HUES48 (cell line): ENCODE data around the gene C21orf58.
"Not testable (repeated sequence)": the region's sequence is repeated elsewhere in the genome, so short reads cannot be mapped to it uniquely, and the experiment has no call there.

Source experiments
- H3K27ac ChIP-seq: one replicate; pipeline ENCODE4 v1.7.0; 2013; ENCODE audit warnings: low read depth, low read length, inconsistent platforms
- H3K27me3 ChIP-seq: 2 replicates; pipeline ENCODE4 v1.6.1; 2013; ENCODE audit warnings: mild to moderate bottlenecking, low read length; ENCODE audit not compliant: control insufficient read depth, insufficient read depth
- H3K36me3 ChIP-seq: 2 replicates; pipeline ENCODE4 v1.6.1; 2013; ENCODE audit warnings: low read length; ENCODE audit not compliant: control insufficient read depth, insufficient read depth
- H3K4me1 ChIP-seq: 2 replicates; pipeline ENCODE4 v1.6.1; 2013; ENCODE audit warnings: mild to moderate bottlenecking, low read length; ENCODE audit not compliant: control insufficient read depth, insufficient read depth
- H3K4me3 ChIP-seq: 2 replicates; pipeline ENCODE4 v1.5.1; 2013; ENCODE audit warnings: mild to moderate bottlenecking, low read depth, low read length
- H3K9ac ChIP-seq: 2 replicates; pipeline ENCODE4 v1.6.1; 2013; ENCODE audit warnings: mild to moderate bottlenecking, low read depth, low read length, moderate library complexity
- H3K9me3 ChIP-seq: 2 replicates; pipeline ENCODE4 v1.6.1; 2013; ENCODE audit warnings: low read length; ENCODE audit not compliant: control insufficient read depth, insufficient read depth

C21orf58 gene

DNA sequence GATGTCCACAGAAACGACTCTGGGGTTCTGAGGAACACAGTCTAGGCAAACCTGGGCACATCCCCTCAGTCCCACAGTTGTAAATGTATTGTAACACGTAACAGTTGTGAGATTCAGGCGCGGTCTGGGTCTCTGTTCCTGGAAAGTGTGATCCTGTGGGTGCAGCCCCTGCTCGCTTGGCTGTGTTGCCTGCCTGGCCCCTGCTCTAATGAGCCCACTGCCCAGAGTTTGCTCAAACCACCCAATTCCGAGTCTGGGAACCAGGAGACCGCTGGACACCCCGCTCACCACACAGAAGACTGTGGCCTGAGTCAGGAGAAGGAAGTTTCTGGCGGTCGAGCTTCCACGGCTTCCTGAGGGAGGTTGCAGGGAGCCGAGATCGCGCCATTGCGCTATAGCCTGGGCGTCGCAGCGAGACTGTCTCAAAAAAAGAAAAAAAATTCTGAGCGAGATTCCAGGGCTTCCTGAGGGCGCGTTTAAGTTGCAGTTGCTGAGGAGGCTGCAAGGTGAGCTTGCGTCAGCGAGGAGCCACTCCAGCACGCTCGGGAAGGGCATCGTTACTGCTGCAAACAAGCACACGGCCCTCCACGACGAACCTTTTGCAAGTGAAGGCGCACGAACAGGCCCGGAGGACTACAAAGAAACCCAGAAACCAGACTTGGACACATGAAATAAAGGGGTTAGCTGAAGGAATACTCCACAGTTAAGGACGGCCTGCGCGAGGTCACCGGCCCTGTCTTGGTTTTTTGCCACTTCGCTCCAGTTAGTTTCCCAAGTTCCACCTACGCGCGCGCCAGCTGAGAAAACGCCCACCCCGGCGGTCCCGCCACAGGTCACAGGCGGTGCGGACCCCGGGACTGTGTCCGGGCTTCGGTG is 1.1 kb downstream of the C21orf58 start:
- Histone ChIP-seq H3K9ac (peak overlapping the region; percentile 90), H3K36me3 (peaks cover 6% of the 10 kb centered on the region; the same call in 1 of the 2 replicates), H3K27me3 (no peaks in the 10 kb centered on the region), H3K4me3 (peak overlapping the region; percentile 98), H3K9me3 (no peaks in the 10 kb centered on the region), H3K27ac (peak overlapping the region; percentile 92), H3K4me1 (peaks cover 28% of the 10 kb centered on the region)

DNA sequence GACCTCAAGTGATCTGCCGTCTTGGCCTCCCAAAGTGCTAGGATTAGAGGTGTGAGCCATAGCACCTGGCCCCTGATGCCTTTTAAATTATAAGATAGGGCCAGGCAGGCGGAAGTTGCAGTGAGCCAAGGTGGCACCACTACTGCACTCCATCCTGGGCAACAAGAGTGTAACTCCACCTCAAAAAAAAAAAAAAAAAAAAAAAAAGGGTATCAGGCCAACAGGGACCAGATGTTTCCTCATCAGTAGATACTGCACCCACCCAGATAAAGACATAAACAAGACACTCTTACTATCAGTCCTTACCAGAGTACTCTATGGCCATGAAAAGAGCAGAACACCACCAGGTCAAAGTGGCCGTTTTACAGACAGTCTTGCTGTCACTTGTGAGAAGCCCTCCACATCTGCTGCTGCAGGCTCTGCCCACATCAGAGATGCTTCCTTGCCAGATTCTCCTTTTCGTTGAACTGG is 3.3 kb downstream of the C21orf58 start:
- Histone ChIP-seq H3K36me3 (no peaks in the 10 kb centered on the region), H3K9ac (no peak overlapping the region), H3K27ac (no peak overlapping the region), H3K27me3 (no peaks in the 10 kb centered on the region), H3K9me3 (no peaks in the 10 kb centered on the region), H3K4me3 (no peak overlapping the region), H3K4me1 (peaks cover 20% of the 10 kb centered on the region)

DNA sequence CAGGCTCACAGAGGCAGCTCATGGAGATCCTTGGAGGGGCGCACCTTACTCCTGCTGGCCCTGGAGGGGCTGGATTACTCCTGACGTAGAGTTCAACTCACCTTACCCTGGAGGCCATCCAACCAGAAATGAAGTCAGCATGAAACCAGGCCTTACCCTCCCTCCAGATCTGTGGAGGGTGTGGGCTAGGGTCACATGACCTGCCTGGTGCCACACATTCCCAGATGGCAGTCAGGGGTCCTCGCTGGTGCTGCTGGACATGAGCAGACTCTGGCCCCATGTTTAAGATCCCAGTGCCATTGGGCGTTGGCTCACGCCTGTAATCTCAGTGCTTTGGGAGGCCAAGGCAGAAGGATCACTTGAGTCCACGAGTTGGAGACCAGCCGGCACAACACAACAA is 4.5 kb downstream of the C21orf58 start:
- Histone ChIP-seq H3K27me3 (no peaks in the 10 kb centered on the region), H3K27ac (no peak overlapping the region), H3K36me3 (peaks cover 6% of the 10 kb centered on the region; the same call in 1 of the 2 replicates), H3K9ac (no peak overlapping the region), H3K4me3 (no peak overlapping the region), H3K4me1 (peaks cover 19% of the 10 kb centered on the region), H3K9me3 (no peaks in the 10 kb centered on the region)

DNA sequence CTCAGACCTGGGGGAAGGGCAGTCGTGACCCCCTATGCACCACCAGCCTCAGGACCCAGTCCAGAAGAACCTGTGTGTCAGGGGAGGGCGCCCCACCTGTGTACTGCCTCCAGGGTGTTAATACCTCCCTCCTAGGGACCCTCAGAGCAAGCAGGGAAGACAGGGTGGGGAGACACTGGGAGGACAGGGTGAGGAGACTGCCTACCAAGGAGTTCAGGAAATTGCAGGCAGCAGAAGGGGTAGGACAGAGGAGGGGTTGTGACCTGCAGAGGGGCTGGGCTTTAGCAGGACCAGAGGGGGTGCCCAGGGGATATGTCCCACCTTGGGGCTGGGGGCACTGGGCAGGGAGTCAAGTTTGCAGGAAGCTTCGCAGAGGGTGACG is 5.2 kb downstream of the C21orf58 start:
- Histone ChIP-seq H3K27me3 (no peaks in the 10 kb centered on the region), H3K4me1 (peaks cover 19% of the 10 kb centered on the region), H3K9me3 (no peaks in the 10 kb centered on the region), H3K9ac (no peak overlapping the region), H3K36me3 (peaks cover 6% of the 10 kb centered on the region; the same call in 1 of the 2 replicates), H3K4me3 (no peak overlapping the region), H3K27ac (no peak overlapping the region)

DNA sequence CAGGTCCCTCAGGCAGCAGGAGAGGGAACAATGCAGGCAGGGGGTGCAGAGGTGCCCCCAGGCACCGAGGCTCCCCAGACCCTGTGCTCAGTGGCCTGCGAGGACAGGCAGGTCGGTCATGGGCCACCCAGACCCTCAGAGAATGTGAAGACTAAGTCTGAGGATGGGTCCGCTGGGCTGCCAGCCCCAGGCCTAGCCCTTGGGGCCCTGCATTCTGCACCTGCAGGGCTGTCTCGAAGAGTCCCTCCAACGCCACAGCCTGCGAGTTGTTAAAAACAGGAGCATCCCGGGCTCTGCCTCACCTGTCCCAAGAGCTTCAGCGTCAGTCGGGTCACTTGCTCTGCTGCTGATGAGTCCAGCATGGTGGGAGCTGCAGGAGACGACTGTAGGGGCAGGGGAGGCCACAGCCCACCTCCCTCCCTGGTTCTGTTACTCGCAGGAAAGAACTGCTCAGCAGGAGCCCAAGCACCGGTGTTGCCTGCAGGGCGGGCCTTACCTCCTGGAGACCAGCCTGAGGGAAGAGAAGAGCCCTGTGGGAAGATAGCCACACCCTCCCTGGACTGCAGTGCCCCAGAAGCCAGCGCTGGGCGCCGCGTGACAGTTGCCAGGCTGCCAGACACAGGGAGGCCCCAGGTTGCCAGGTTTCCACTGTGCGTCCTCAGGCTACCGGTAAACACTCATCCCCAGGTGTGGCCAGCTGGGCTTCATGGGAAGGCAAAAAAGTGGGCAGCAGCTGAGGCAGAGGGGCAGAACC is 5.8 kb downstream of the C21orf58 start:
- Histone ChIP-seq H3K4me3 (peak overlapping the region; percentile 16; the same call in 1 of the 2 replicates), H3K36me3 (peaks cover 10% of the 10 kb centered on the region; the same call in 1 of the 2 replicates), H3K27ac (no peak overlapping the region), H3K9me3 (no peaks in the 10 kb centered on the region), H3K9ac (no peak overlapping the region), H3K4me1 (peaks cover 19% of the 10 kb centered on the region), H3K27me3 (no peaks in the 10 kb centered on the region)

DNA sequence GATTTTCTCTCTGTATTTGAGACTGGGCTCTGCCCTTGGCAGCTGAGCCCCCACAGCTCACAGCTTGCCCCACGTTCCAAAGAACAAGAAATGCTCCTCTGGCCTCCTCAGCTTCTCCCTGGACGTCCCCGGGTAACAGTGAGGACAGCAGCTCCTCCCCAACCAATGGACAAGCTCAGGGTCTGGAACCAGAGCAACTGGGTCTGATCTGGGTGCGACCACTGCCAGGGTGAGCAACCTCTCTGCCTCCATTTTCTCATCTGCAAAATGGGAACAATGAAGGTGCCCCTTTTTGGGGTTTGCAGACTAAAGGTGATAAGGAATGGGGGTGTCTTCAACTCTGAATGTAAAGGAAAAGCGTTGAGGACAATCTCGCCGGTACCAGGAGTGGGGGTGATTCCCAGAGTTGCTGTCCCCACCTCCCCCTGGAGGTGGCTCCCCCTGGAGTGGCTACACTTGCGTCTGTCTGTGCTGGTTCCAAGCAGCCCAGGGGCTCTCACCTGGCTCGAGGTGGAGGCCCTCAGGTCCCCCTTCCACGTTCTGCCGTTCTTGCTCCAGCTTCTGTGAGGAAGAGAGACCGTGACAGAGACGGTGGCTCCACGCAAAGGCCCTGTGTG is 6.9 kb downstream of the C21orf58 start:
- Histone ChIP-seq H3K9ac (no peak overlapping the region), H3K27me3 (no peaks in the 10 kb centered on the region), H3K9me3 (no peaks in the 10 kb centered on the region), H3K36me3 (peaks cover 12% of the 10 kb centered on the region; the same call in 1 of the 2 replicates), H3K27ac (no peak overlapping the region), H3K4me3 (no peak overlapping the region), H3K4me1 (peaks cover 14% of the 10 kb centered on the region)

DNA sequence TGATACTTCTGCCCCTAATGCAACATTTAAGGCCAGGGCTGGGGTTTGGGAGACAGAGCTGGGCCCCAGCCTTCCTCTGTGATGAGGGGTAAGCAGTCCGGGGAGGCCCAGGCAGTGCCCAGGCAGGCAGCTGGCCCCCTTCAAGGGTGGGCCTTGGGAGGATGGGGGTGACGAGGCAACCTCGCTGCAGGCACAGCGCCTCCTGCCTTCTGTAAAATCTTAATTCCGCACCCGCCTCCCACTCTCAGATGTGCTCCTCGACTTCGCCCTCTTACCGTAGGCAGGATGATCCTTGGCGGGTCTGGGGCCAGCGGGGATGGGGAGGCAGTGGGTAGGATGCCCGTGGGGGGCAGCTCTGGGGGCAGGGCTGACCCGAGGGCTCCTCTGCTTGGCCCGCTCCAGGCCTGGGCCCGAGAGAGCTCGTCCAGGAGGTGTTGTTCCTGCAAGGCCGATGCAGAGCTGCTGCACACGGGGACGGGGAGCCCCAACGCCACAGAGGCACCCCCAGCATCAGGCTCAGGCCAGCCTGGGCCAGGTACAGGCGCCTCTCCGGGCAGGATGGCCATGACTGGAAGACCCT is 9.1 kb downstream of the C21orf58 start:
- no peak overlapping the region for H3K27ac ChIP-seq
- no peaks in the 10 kb centered on the region for H3K9me3 ChIP-seq
- H3K4me3 ChIP-seq, result no peak overlapping the region
- H3K9ac ChIP-seq, result no peak overlapping the region
- H3K27me3 ChIP-seq, result no peaks in the 10 kb centered on the region
- peaks cover 11% of the 10 kb centered on the region for H3K4me1 ChIP-seq
- H3K36me3 ChIP-seq, result peaks cover 17% of the 10 kb centered on the region

DNA sequence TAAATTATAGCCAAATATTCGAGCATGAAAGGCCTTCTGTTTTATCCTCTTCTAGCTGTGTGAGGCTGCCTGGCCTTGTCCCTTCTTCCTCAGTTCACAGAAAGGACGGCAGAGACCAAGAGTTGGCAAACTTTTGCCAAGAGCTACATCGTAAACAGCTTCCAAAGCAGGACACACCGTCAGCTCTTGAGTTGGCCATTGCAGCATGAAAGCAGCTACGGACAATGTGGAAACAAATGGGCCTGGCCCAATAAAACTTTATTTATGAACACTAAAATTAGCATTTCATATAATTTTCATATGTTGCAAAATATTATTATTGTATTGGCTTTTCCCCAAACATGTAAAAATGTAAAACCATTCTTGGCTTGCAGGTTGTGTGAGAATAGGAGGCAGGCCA is 10.7 kb downstream of the C21orf58 start:
- Histone ChIP-seq H3K27ac (no peak overlapping the region), H3K27me3 (no peaks in the 10 kb centered on the region), H3K9me3 (no peaks in the 10 kb centered on the region), H3K4me1 (peaks cover 4% of the 10 kb centered on the region), H3K36me3 (peaks cover 20% of the 10 kb centered on the region), H3K4me3 (no peak overlapping the region), H3K9ac (no peak overlapping the region)

DNA sequence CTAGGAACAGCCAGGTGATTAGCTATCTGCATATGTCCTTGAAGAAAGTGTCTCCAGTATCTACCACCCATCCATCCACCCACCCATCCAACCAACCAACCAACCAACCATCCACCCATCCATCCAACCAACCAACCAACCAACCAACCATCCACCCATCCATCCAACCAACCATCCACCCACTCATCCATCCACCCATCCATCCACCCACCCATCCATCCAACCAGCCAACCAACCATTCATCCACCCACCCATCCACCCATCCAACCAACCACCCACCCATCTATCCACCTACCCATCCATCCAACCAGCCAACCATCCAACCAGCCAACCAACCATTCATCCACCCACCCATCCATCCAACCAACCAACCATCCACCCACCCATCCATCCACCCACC is 12.1 kb downstream of the C21orf58 start:
- H3K4me3 ChIP-seq, result no peak overlapping the region
- H3K27ac ChIP-seq, result no peak overlapping the region
- H3K36me3 ChIP-seq, result peaks cover 28% of the 10 kb centered on the region
- H3K9ac ChIP-seq, result no peak overlapping the region
- H3K9me3 ChIP-seq, result no peaks in the 10 kb centered on the region
- H3K4me1 ChIP-seq, result no peaks in the 10 kb centered on the region
- no peaks in the 10 kb centered on the region for H3K27me3 ChIP-seq

DNA sequence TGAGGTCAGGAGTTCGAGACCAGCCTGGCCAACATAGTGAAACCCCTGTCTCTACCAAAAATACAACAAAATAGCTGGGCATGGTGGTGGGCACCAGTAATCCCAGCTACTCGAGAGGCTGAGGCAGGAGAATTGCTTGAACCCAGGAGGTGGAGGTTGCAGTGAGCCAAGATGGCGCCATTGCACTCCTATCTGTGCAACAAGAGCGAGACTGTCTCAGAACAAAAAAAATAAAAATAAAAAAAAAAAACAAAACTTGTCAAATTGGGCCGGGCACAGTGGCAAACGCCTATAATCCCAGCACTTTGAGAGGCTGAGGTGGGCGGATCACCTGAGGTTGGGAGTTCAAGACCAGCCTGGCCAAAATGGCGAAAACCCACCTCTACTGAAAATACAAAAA is 13.4 kb downstream of the C21orf58 start:
- not testable (repeated sequence) for H3K27ac ChIP-seq, H3K9me3 ChIP-seq, H3K4me1 ChIP-seq, H3K4me3 ChIP-seq, H3K9ac ChIP-seq, H3K27me3 ChIP-seq
- H3K36me3 ChIP-seq, result peaks cover 28% of the 10 kb centered on the region
